ENCODE results near the gene EGFL8. TPM values are rescaled to one million over a fixed set of nuclear protein-coding genes. Genes with fewer than 3 reads are reported as not detected.

EGFL8 gene
- total and polyA plus RNA-seq, 3 experiments from 2014 or later = 8.3 to 9.5 TPM; not detected in 1

DNA sequence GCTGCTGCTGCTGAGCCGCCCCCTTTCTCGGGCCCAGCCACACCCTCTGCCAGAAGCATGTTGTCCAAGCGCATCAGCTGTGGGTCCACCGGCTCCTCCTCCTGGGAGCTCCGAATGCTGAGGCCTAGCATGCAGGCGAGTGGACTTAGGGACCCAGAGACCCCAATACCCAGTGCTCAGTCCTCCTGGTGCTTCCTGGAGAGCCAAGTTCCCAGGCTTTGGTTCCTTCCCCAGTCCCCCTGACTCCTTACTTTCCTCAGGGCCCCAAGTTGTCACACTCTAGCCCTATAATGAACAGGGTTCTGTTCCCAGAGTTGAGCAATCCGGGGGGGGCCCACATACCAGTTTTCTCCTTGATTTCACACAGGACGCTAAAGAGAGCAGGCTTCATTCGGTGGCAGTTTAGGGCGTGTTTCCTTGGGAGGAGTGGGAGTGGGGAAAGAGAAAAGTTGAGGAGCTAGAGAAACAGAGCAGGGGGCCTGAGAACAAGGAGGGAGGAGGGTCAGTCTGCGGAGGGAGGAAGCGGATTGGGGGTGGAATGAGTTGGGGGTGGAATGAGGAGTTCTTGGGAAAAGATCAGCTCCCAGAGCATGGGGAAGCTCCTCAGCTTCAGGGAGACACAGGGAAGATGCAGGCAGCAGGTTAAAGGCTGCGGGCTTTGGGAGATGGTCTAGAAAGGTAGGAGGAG, 24.1 kb downstream of the EGFL8 start:
- H3K36me3 ChIP-seq (ENCODE audit: insufficient read depth, low read length) = peaks cover 29% of the 10 kb centered on the region

DNA sequence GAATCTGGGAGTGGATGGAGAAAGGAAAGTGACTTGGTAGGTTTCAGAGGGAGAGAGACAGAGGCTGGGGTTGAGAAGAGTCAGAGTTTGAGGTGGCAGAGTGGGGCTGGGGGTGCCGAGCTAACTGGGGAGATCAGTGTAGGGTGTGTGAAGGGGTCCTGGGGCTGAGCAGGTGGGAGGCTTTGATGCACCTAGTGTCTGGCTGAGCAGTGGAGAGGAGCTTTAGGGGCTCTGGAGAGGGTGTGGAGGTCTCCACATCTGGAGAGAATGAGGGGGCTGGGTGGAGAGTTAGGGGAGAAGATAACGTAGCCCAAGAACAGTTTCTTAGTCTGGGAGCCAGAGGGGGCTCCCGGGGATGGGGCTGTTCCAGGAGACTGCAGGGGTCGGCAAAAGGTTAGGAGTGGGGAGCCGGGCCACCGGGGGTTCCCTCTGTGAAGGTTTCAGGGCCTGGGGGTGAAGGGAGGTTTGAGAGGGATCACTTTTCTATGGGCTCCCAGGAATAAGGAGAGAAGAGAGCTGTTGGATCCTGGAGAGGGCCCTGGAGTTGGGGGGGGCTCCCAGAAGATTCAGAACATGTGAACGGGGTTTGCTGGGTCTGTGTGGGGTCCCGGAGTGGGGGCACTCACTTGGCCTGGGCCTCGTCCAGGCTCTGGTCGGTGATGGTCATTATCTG, 24.8 kb downstream of the EGFL8 start:
- POLR2A ChIA-PET = interaction anchor here (2.5 to 2.9 kb wide), 2 partner anchors 10 to 12 kb away, joined by 7 to 17 read pairs; no protein-coding TSS in a partner anchor
- Histone ChIP-seq H3K27me3 (ENCODE audit: insufficient read depth, low read length, poor library complexity, severe bottlenecking) (no peaks in the 10 kb centered on the region), H3K4me3 (ENCODE audit: low read length) (peak overlapping the region; percentile 74), H3K9me3 (ENCODE audit: low read length) (no peaks in the 10 kb centered on the region), H3K36me3 (ENCODE audit: insufficient read depth, low read length) (peaks cover 27% of the 10 kb centered on the region), H3K4me1 (ENCODE audit: insufficient read depth, low read length) (peaks cover 51% of the 10 kb centered on the region), H3K27ac (ENCODE audit: low read depth, low read length) (peak overlapping the region; percentile 85)
- Mint-ChIP-seq H3K9me3 (no peaks in the 10 kb centered on the region), H3K4me1 (peaks cover 47 to 69% (median 53%) of the 10 kb centered on the region in 3 donors), H3K27me3 (peaks cover 0 to 4% of the 10 kb centered on the region in 2 donors), H3K4me3 (peak overlapping the region; percentile 88 to 97 (median 93)), H3K27ac (peak overlapping the region; percentile 84 to 98 (median 95)), H3K36me3 (peaks cover 12 to 70% (median 20%) of the 10 kb centered on the region in 3 donors)
- CTCF ChIA-PET = interaction anchor here (0.9 to 2.2 kb wide), 2 partner anchors 10 to 12 kb away, joined by 3 to 8 read pairs; no protein-coding TSS in a partner anchor
- DNase-seq = peak in 1 of 5 donors; percentile 30

More for the DNA sequence above, 24.1 kb downstream of the EGFL8 start:
- no peaks in the 10 kb centered on the region for H3K9me3 ChIP-seq (ENCODE audit: low read length)
- peak overlapping the region; percentile 74 for H3K4me3 ChIP-seq (ENCODE audit: low read length)
- H3K27ac ChIP-seq (ENCODE audit: low read depth, low read length) = peak overlapping the region; percentile 85
- H3K4me1 ChIP-seq (ENCODE audit: insufficient read depth, low read length) = peaks cover 44% of the 10 kb centered on the region
- peak in 1 of 5 donors; percentile 43 for DNase-seq
- CTCF ChIA-PET = interaction anchor here (0.9 kb wide), 1 partner anchor 9 kb away, joined by 3 read pairs; no protein-coding TSS in a partner anchor
- Mint-ChIP-seq H3K27me3 (peaks cover 0 to 2% of the 10 kb centered on the region in 2 donors), H3K27ac (peak overlapping the region; percentile 84 to 98 (median 95)), H3K4me1 (peaks cover 41 to 65% (median 46%) of the 10 kb centered on the region in 3 donors), H3K36me3 (peaks cover 12 to 77% (median 20%) of the 10 kb centered on the region in 3 donors), H3K9me3 (no peaks in the 10 kb centered on the region), H3K4me3 (peak overlapping the region; percentile 88 to 97 (median 93))
- no peaks in the 10 kb centered on the region for H3K27me3 ChIP-seq (ENCODE audit: insufficient read depth, low read length, poor library complexity, severe bottlenecking)
- POLR2A ChIA-PET = interaction anchor here (0.5 to 2.9 kb wide), 2 partner anchors 9 to 452 kb away, joined by 7 to 17 read pairs; no protein-coding TSS in a partner anchor

DNA sequence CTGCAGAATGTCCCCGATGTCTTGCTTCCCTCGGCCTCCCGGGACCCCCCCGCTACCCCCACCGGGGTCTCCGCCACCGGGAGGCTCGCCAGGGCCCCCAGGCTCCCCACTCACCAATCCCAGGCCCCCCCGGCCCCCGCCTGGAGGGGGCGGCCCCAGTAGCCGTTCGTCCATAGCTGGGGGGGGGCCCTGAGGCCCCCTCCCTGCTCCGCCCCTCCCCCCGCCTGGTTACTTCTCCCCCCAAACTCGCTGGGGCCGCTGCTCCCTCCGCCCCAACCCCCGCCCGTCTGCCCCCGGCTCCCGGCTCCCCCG, 25.3 kb downstream of the EGFL8 start:
- Mint-ChIP-seq H3K27me3 (peaks cover 0 to 4% of the 10 kb centered on the region in 2 donors), H3K9me3 (no peaks in the 10 kb centered on the region), H3K36me3 (peaks cover 12 to 68% (median 20%) of the 10 kb centered on the region in 3 donors), H3K4me3 (peak overlapping the region; percentile 88 to 97 (median 93)), H3K4me1 (peaks cover 51 to 73% (median 58%) of the 10 kb centered on the region in 3 donors), H3K27ac (peak overlapping the region; percentile 84 to 99 (median 95))
- Histone ChIP-seq H3K27ac (ENCODE audit: low read depth, low read length) (peak overlapping the region; percentile 85), H3K4me3 (ENCODE audit: low read length) (peak overlapping the region; percentile 74), H3K9me3 (ENCODE audit: low read length) (no peaks in the 10 kb centered on the region), H3K27me3 (ENCODE audit: insufficient read depth, low read length, poor library complexity, severe bottlenecking) (no peaks in the 10 kb centered on the region), H3K36me3 (ENCODE audit: insufficient read depth, low read length) (peaks cover 27% of the 10 kb centered on the region), H3K4me1 (ENCODE audit: insufficient read depth, low read length) (peaks cover 56% of the 10 kb centered on the region)
- peak in 1 of 5 donors; percentile 21 for DNase-seq
- CTCF ChIA-PET = interaction anchor here (2.2 kb wide), 1 partner anchor 13 kb away, joined by 8 read pairs; no protein-coding TSS in a partner anchor
- POLR2A ChIA-PET = interaction anchor here (1.0 to 2.9 kb wide), 5 partner anchors 10 to 72 kb away, joined by 3 to 17 read pairs (median 5); partner anchors contain the start of genes AGPAT1 and ATF6B

DNA sequence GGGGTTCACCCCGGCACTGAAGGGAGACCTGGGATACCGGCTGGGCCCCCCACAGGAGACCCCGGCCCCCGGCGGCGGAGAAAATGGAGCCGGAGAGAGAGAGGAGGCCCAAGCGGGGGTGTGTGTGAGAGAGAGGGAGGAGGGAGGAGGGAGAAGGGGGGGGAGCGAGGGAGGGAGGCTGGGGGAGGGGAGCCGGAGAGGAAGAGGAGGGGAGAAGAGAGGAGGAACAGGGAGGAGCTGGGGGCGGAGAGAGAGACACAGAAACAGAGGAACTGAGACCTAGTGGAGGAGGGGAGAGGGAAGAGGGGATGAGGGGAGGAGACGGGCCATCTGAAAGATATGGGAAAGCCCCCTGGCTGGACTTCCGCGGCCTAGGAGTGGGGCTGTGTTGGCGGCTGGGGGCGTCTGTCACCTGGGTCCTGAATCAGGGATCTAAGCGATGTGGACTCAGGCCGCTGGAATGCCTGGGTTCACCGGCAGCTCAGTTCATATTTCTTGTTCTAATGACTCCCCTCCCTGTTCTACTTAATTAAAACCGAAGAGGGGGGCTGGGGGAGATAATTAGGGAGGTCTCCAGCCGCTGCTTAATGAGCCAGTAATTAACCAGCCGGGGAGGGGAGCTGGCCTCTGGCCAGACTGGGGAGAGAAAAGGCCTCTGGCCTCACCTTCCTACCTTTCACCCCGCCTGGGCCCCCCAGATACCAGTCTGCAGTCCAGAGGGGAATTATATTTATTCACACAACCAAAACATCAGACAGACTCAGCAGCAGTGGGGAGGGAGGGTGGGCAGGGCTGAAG, 25.9 kb downstream of the EGFL8 start, which contains the start of gene PBX2:
PBX2 (minus strand) TSS at position 149 of the 798 bp plus-strand sequence. CDS start 287 bp downstream, outside the sequence.
- peak within 1 kb of the TSS; percentile 95 to 99 (median 98) for H3K27ac Mint-ChIP-seq
- peaks cover 57 to 78% (median 64%) of the 10 kb centered on the region in 3 donors for H3K4me1 Mint-ChIP-seq
- peaks cover 12 to 68% (median 20%) of the 10 kb centered on the region in 3 donors for H3K36me3 Mint-ChIP-seq
- Histone ChIP-seq H3K4me1 (ENCODE audit: insufficient read depth, low read length) (peaks cover 62% of the 10 kb centered on the region), H3K9me3 (ENCODE audit: low read length) (no peaks in the 10 kb centered on the region), H3K36me3 (ENCODE audit: insufficient read depth, low read length) (peaks cover 27% of the 10 kb centered on the region), H3K27ac (ENCODE audit: low read depth, low read length) (peak within 1 kb of the TSS; percentile 85), H3K4me3 (ENCODE audit: low read length) (peak within 1 kb of the TSS; percentile 95), H3K27me3 (ENCODE audit: insufficient read depth, low read length, poor library complexity, severe bottlenecking) (no peaks in the 10 kb centered on the region)
- H3K4me3 Mint-ChIP-seq = peak within 1 kb of the TSS; percentile 92 to 100 (median 97)
- H3K9me3 Mint-ChIP-seq = no peaks in the 10 kb centered on the region
- peak; percentile 68 to 85 (median 71) for DNase-seq
- peaks cover 0 to 4% of the 10 kb centered on the region in 2 donors for H3K27me3 Mint-ChIP-seq
- CTCF ChIA-PET = interaction anchor here (0.8 to 2.2 kb wide), 2 partner anchors 8 to 13 kb away, joined by 3 to 8 read pairs; no protein-coding TSS in a partner anchor
- POLR2A ChIA-PET = interaction anchor here (1.0 to 2.9 kb wide), 5 partner anchors 11 to 73 kb away, joined by 3 to 17 read pairs (median 5); partner anchors contain the start of genes AGPAT1 and ATF6B

DNA sequence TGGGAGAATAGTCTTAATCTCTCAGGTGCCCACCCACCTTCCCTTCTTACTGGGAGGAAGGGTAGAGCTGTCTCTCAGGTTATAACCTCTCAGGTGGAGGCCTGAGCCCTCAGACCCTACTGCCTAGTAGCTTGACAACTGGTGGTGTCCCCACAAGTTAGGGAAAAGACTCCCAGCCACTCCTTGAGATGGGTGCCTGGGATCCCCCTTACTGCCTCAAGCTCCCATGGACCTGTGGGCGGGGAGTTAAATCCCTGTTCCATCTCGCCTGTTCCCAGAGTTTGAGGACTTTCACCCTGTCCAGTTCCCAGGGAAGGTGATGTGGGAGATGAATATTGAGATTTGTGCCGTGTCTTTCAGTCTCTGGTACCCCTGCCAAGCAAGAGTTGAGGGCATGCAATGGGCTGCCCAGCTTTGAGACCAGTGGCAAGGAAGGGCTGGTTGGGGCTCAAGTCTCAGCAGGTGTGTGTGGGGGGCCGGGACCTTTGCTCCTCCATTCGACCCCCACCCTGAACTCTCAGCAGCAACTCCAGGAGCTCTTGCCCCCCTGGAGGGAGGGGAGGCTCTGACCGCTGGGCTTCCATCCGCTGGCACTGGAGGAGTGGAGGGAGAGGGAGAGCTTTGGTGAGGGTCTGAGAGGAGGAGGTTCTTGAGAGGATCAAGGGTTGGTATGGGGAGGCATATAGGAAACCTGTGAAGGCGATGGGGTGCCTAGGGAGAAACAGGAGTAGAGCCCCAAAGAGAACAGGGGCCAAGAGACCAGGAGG, 26.7 kb downstream of the EGFL8 start:
- H3K36me3 Mint-ChIP-seq = peaks cover 12 to 65% (median 15%) of the 10 kb centered on the region in 3 donors
- peak overlapping the region; percentile 95 for H3K4me3 ChIP-seq (ENCODE audit: low read length)
- H3K9me3 ChIP-seq (ENCODE audit: low read length) = no peaks in the 10 kb centered on the region
- peak overlapping the region; percentile 85 for H3K27ac ChIP-seq (ENCODE audit: low read depth, low read length)
- DNase-seq = no peak
- ChIA-PET CTCF (interaction anchor here (0.8 to 2.2 kb wide), 2 partner anchors 9 to 14 kb away, joined by 3 to 8 read pairs; no protein-coding TSS in a partner anchor), POLR2A (interaction anchor here (1.1 to 2.9 kb wide), 4 partner anchors 12 to 63 kb away, joined by 3 to 17 read pairs (median 6); partner anchors contain the start of genes AGPAT1 and ATF6B)
- H3K36me3 ChIP-seq (ENCODE audit: insufficient read depth, low read length) = peaks cover 24% of the 10 kb centered on the region
- no peaks in the 10 kb centered on the region for H3K9me3 Mint-ChIP-seq
- H3K27me3 ChIP-seq (ENCODE audit: insufficient read depth, low read length, poor library complexity, severe bottlenecking) = no peaks in the 10 kb centered on the region
- peaks cover 0 to 2% of the 10 kb centered on the region in 2 donors for H3K27me3 Mint-ChIP-seq
- peak overlapping the region; percentile 95 to 99 (median 98) for H3K27ac Mint-ChIP-seq
- peaks cover 59% of the 10 kb centered on the region for H3K4me1 ChIP-seq (ENCODE audit: insufficient read depth, low read length)
- H3K4me1 Mint-ChIP-seq = peaks cover 53 to 74% (median 59%) of the 10 kb centered on the region in 3 donors
- peak overlapping the region; percentile 92 to 100 (median 96) for H3K4me3 Mint-ChIP-seq

DNA sequence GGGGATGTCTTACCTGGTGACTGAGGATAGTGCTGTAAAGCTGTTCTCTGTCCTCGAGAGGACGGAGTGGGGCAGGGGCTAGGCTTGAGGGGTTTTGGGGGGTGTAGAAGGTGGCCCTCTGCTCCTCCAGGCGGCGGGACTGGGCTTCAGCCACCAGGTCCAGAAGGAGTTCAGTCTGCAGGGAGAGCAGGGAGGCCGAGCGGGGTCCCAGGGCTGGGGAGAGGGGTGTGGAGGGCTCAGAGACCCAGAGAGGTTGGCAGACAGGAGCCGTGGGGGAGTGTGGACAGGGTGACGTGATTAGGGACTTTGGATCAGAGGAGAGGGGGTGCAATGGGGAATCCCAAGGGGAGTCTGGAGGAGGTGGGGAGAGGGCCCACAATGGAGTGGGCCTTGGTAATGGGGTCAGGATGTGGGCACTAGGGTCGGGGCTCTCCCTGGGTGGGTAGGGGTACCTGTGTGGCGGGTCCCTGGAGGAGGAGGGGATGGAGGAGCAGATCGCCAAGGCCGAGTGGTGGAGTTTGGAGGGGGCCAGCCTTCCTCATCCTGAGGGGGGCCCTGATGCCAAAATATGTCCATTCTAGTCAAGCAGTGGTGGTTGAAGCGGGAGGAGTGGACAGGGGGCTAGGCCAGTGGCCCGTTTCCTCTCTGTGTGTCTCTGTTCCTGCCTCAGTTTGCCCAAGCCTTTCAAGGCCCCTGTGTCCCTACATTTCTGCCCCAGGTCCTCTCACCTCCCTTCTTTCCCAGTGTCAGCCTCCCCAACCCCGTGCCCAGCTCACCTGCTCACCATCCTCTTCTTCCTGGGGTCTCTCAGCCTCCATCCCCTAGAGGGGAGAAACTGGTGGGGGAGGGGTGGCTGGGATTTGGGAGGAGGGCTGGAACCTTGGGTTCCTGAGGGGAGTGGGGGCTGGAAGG, 27.6 kb downstream of the EGFL8 start:
- no peaks in the 10 kb centered on the region for H3K9me3 ChIP-seq (ENCODE audit: low read length)
- no peaks in the 10 kb centered on the region for H3K27me3 ChIP-seq (ENCODE audit: insufficient read depth, low read length, poor library complexity, severe bottlenecking)
- ChIA-PET CTCF (interaction anchor here (0.8 to 1.5 kb wide), 5 partner anchors 9 to 73 kb away, joined by 3 to 7 read pairs (median 3); no protein-coding TSS in a partner anchor), POLR2A (interaction anchor here (0.8 to 2.5 kb wide), 4 partner anchors 9 to 661 kb away, joined by 3 to 17 read pairs (median 6); partner anchors contain the start of genes RNF5 and TAP1)
- H3K27ac ChIP-seq (ENCODE audit: low read depth, low read length) = peak overlapping the region; percentile 85
- Mint-ChIP-seq H3K27ac (peak overlapping the region; percentile 95 to 99 (median 98)), H3K4me3 (peak overlapping the region; percentile 92 to 100 (median 96)), H3K27me3 (peaks cover 0 to 2% of the 10 kb centered on the region in 2 donors), H3K9me3 (no peaks in the 10 kb centered on the region), H3K4me1 (peaks cover 50 to 73% (median 55%) of the 10 kb centered on the region in 3 donors), H3K36me3 (peaks cover 7 to 61% (median 8%) of the 10 kb centered on the region in 3 donors)
- peak overlapping the region; percentile 95 for H3K4me3 ChIP-seq (ENCODE audit: low read length)
- H3K4me1 ChIP-seq (ENCODE audit: insufficient read depth, low read length) = peaks cover 55% of the 10 kb centered on the region
- H3K36me3 ChIP-seq (ENCODE audit: insufficient read depth, low read length) = peaks cover 16% of the 10 kb centered on the region
- DNase-seq = peak in 1 of 5 donors; percentile 29
